Frontal cortex (tissue), 4 donors: ENCODE results near the gene KCNE1. TPM values are rescaled to one million over a fixed set of nuclear protein-coding genes. Genes with fewer than 3 reads are reported as not detected.
A peak's percentile ranks its signal among the peaks of the same experiment; 100 is the strongest.
"Not testable (repeated sequence)": the region's sequence is repeated elsewhere in the genome, so short reads cannot be mapped to it uniquely, and the experiment has no call there.

Experiments used
- DNase-seq, 2 donors: peaks; one replicate each; pipeline ENCODE4 v3.0.0; 2012; ENCODE audit warnings: low spot score in 2 of 2
- FAIRE-seq: peaks from 2 replicates; lab custom pipeline; 2012; peaks lifted over from hg19 to GRCh38; lab: Jason Lieb, UNC
- total RNA-seq: library from RNA; depleted of rRNA; stranded (reverse); fragments of >200 nt; gene quantifications from one replicate; pipeline ENCODE4 v1.2.3, GENCODE V29; 2014
- donor health status: control.
- donor health status: control.
- donor health status: control.

Gene KCNE1
- 0.41 TPM for total RNA-seq

DNA sequence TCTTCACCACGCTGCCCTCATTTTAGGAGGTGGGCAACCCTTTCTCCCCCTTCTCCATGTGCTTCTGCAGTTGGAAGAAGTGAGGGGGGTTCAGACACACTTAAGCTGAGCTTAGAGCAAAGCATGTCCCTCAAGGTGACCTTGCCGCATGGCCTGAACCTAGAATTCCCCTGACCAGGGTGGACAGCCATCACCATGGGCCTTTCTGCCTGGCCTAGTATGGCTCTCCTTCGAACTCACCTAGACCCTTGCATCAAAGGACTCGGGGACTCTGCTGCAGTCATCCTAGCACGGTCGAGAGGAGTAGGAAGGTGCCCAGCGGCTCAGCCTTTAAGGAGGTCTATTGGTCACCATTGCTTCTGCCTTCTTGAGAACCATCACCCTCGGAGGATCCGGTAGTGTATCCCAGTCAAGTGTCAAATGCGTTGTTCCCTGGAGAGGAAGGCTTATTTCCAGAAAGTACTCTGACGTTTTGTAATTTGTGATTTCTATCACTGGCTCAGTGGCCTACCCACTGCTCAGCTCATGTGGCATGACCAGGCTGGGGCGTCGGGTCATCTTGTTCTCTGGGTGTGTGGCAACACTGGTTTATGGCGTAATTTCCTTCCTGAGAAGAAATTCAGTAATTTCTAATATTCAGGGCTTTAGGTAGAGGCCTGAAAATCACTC, at the start of gene KCNE1:
TSS of gene KCNE1 (minus strand) at position 424 of the 669 bp plus-strand sequence. CDS start 62,576 bp downstream, outside the sequence.
- no peak for DNase-seq
- no peak for FAIRE-seq

GRCh38 chr21:34561806-34562205, 49.8 kb upstream of the KCNE1 start:
- FAIRE-seq (no peak), DNase-seq (no peak)

DNA sequence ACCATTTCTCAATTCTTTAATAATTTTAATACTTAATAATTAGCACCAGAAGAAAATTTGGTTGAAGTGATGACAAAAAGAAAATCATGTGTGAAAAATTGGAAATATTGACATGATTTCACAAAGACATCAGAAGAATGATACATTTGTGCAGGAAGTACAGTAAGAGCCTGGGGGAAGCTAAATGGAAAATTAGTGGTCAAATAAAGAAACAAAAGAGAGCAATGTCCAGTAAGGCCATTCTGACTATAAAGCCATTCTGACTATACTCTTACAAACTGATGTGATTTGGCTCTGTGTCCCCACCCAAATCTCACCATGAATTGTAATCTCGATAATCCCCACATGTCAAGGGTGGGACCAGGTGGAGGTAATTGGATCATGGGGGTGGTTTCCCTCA, 48.6 kb upstream of the KCNE1 start:
- no peak for DNase-seq
- no peak for FAIRE-seq

- DNase-seq: no peak
- no peak for FAIRE-seq
Measured at GRCh38 chr21:34560021-34560420, 48.0 kb upstream of the KCNE1 start.

- no peak for FAIRE-seq
- no peak for DNase-seq
Measured at GRCh38 chr21:34559089-34559631, 47.1 kb upstream of the KCNE1 start.

GRCh38 chr21:34558166-34558565, 46.2 kb upstream of the KCNE1 start:
- FAIRE-seq (no peak), DNase-seq (no peak)

DNA sequence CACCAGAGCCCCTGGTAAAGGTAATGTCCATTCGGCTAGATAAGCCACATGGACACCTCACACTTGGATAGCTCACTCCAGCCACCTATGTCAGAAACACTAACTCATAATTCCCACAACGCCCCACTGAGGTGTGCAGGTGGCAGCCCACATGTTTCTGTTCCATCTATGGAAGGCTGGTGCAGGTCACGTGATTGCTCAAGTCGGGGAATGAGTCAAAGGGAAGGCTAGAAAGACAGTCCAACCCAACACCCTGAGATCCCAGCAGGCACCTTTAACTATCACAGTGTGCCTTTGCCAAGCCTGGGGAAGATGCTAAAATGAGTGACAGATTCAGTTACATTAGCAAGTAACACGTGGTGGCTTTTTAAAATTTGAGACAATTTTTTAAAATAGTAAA, 45.3 kb upstream of the KCNE1 start:
- FAIRE-seq: no peak

DNA sequence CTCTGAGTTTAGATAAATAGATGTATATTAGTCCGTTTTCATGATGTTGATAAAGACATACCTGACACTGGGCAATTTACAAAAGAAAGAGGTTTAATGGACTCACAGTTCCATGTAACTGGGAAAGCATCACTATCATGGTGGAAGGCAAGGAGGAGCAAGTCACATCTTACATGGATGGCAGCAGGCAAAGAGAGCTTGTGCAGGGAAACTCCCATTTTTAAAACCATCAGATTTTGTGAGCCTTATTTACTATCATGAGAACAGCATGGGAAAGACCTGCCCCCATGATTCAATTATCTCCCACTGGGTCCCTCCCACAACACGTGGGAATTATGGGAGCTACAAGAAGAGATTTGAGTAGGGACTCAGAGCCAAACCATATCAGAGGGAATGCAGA, 42.7 kb upstream of the KCNE1 start:
- not testable (repeated sequence) for DNase-seq, FAIRE-seq

More for the DNA sequence above, 45.3 kb upstream of the KCNE1 start:
- no peak for DNase-seq

GRCh38 chr21:34554227-34554626, 42.2 kb upstream of the KCNE1 start:
- FAIRE-seq: no peak

GRCh38 chr21:34553151-34553952, 41.3 kb upstream of the KCNE1 start:
- FAIRE-seq: no peak
- no peak for DNase-seq

More at GRCh38 chr21:34554227-34554626, 42.2 kb upstream of the KCNE1 start:
- DNase-seq: no peak

GRCh38 chr21:34552360-34553098, 40.5 kb upstream of the KCNE1 start:
- DNase-seq (no peak), FAIRE-seq (no peak)

DNA sequence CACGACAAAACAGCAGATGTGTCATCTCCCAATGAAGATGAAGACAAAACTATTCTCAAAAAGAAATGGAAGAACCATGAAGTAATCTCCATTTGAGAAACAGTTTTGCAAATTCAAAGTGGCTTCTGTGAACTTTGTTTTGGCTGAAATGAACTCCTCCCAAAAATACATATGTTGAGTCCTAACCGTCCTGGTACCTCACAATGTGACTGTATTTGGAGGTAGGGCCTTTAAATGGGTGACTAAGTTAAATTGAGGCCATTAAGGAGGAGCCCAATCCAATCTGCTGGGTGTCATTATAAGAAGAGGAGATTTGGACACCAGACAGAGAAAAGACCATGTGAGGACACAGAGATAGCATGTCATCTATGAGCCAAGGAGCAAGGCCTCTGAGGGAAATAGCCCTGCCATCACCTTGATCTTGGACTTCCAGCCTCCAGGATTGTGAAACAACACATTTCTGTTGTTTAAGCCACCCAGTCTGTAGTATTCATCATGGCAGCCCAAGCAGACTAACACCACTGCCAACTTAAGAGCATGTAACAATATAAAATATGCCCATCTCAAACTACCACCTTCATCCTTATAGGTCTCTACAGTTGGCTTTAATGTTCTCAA, 38.3 kb upstream of the KCNE1 start:
- DNase-seq (no peak), FAIRE-seq (no peak)

DNA sequence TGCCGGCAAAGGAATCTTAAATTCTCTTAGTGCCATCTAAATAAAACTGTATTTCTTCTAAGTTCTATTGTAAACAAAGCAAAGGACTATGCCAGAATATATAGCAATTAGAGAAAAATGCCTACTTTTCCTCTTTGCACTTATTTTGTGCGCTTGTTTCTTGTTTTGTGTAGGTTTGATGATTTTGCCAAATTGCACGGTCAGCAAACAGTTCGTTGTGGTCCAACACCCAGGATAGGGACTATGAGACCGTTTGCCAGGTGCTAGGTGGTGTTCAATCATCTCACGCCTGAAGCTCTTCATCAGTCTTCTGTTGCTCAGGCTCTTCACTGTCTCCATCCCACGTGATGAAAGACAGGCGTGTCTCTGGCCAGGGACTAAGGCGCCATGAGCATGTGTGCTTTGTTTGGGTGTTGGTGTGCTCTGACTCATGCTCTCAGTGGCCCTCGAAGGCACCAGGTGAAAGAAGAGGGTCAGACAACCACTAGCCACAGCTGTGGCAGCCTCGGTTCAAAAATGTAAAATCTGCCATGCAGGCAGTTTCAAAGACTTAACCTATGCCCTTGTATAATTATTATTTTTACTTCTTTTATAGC, 36.9 kb upstream of the KCNE1 start:
- FAIRE-seq: no peak
- no peak for DNase-seq

DNA sequence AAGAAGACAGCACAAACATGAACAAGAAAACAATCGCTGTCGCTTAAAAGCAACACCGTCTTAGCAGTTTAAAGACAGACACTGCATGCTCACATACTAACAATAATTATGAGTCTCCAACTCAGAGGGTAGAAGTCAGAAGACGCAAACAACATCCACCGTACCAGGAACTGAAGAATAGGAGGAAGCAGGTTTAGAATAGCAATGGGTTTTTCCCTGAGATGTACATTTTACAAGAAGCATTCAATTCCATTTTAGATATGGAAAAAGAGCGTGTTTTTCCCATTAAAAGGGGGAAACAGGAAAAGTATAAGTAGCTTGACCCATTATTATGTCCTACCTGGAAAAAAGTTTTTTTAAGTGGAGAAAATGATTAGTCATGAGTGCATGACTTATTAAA, 34.5 kb upstream of the KCNE1 start:
- FAIRE-seq (no peak), DNase-seq (no peak)

DNA sequence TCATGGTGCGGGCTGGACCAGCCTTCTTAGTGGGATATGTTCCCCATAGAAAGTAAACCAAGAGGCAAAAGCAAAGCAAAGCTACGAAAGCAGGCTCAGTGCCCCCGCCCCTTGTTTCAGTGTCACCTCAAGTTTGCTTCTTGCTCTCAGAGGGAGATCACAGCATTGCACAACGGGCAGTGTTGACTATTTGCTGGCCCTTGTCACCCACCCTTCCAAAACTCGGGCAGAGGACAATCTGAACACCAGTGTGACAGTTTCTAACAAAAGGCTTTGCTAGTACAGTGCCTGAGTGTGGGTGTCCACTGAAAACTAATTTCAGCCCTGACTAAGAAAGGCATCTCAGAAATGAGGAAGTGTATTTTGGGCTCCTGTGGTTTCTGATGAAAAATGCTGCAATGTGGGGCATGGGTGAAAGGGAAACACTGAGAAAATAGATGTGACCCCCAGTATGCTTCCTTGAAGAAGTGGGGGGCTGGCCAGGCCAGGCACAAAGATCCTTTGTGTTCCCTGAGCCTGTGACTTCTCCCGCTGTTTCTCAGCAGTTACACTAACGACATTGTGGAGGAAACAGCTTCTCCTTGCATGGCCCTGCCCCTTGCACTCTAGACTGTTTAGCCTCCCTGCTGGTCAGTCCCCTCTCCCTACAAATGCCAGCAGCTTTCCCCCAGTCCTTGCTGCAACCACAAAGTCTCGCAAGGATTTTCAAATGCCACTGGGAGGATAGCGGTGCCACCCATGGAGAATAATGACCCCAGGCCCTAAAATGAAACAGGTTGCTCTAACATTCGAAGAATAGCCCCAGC, 33.3 kb upstream of the KCNE1 start:
- FAIRE-seq (no peak), DNase-seq (peak; percentile 26 to 46)

- peak in 1 of 2 donors; percentile 20 for DNase-seq
- no peak for FAIRE-seq
Measured at GRCh38 chr21:34544032-34544496, 32.1 kb upstream of the KCNE1 start.

GRCh38 chr21:34543017-34543416, 31.0 kb upstream of the KCNE1 start:
- DNase-seq (no peak), FAIRE-seq (no peak)

GRCh38 chr21:34540206-34540605, 28.2 kb upstream of the KCNE1 start:
- DNase-seq: no peak
- FAIRE-seq: no peak

- no peak for DNase-seq
- FAIRE-seq: no peak
Measured at GRCh38 chr21:34537838-34538237, 25.8 kb upstream of the KCNE1 start.
